ENCODE results near the gene CYP8B1. TPM values are rescaled to one million over a fixed set of nuclear protein-coding genes. Genes with fewer than 3 reads are reported as not detected.

CYP8B1 gene
- total RNA-seq, 1 experiment from 2014 or later: not detected

GRCh38 chr3:42902257-42902656 lies 26.6 kb upstream of the CYP8B1 start:
- ChIA-PET POLR2A (no interaction called here), CTCF (no interaction called here)
- H3K36me3 ChIP-seq (ENCODE audit: control insufficient read depth, insufficient read depth, low read length): no peaks in the 10 kb centered on the region
- no peak for DNase-seq
- Mint-ChIP-seq H3K4me3 (ENCODE audit: unreplicated experiment) (no peak overlapping the region), H3K9me3 (ENCODE audit: unreplicated experiment) (no peaks in the 10 kb centered on the region), H3K27me3 (ENCODE audit: insufficient read depth, unreplicated experiment) (peaks cover 13% of the 10 kb centered on the region), H3K36me3 (ENCODE audit: insufficient read depth, unreplicated experiment) (peaks cover 8% of the 10 kb centered on the region), H3K27ac (ENCODE audit: unreplicated experiment) (no peak overlapping the region), H3K4me1 (ENCODE audit: low read depth, unreplicated experiment) (peaks cover 10% of the 10 kb centered on the region)
- BruUV-seq (replicated peaks): no TSS peak
- intact Hi-C loops (cut with micrococcal nuclease; ENCODE audit: unreplicated experiment): no loop called here
- no peak for TF ChIP-seq CTCF (IDR thresholded peaks at IDR 0.05; ENCODE audit: insufficient read depth in 1 of 2, low read depth in 1 of 2, low read length in 1 of 2, severe bottlenecking in 1 of 2, unreplicated experiment in 1 of 2)
- H3K4me1 ChIP-seq: peaks cover 5% of the 10 kb centered on the region; the same call in 1 of the 2 replicates
- no peaks in the 10 kb centered on the region for H3K9me3 ChIP-seq
- H3K4me3 ChIP-seq (ENCODE audit: low read depth, low read length): no peak overlapping the region
- H3K27me3 ChIP-seq (replicated peaks; ENCODE audit: control insufficient read depth, insufficient read depth, low read length): no peaks in the 10 kb centered on the region

- BruUV-seq (replicated peaks): no TSS peak
- Histone ChIP-seq H3K4me3 (ENCODE audit: low read depth, low read length) (no peak overlapping the region), H3K36me3 (ENCODE audit: control insufficient read depth, insufficient read depth, low read length) (no peaks in the 10 kb centered on the region), H3K27me3 (replicated peaks; ENCODE audit: control insufficient read depth, insufficient read depth, low read length) (no peaks in the 10 kb centered on the region), H3K4me1 (no peaks in the 10 kb centered on the region), H3K9me3 (no peaks in the 10 kb centered on the region)
- Mint-ChIP-seq H3K27ac (ENCODE audit: unreplicated experiment) (no peak overlapping the region), H3K4me3 (ENCODE audit: unreplicated experiment) (no peak overlapping the region), H3K9me3 (ENCODE audit: unreplicated experiment) (no peaks in the 10 kb centered on the region), H3K36me3 (ENCODE audit: insufficient read depth, unreplicated experiment) (no peaks in the 10 kb centered on the region), H3K27me3 (ENCODE audit: insufficient read depth, unreplicated experiment) (peaks cover 13% of the 10 kb centered on the region), H3K4me1 (ENCODE audit: low read depth, unreplicated experiment) (no peaks in the 10 kb centered on the region)
- intact Hi-C loops (cut with micrococcal nuclease; ENCODE audit: unreplicated experiment): no loop called here
- ChIA-PET CTCF (no interaction called here), POLR2A (no interaction called here)
- no peak for TF ChIP-seq CTCF (IDR thresholded peaks at IDR 0.05; ENCODE audit: insufficient read depth in 1 of 2, low read depth in 1 of 2, low read length in 1 of 2, severe bottlenecking in 1 of 2, unreplicated experiment in 1 of 2)
- DNase-seq: no peak
Observed at GRCh38 chr3:42901073-42901415, 25.4 kb upstream of the CYP8B1 start.

GRCh38 chr3:42900226-42901072 lies 24.8 kb upstream of the CYP8B1 start:
- CTCF ChIA-PET: interaction anchor here (0.6 kb wide), 1 partner anchor 458 kb away, joined by 3 read pairs; no protein-coding TSS in a partner anchor

More at GRCh38 chr3:42900226-42901072, 24.8 kb upstream of the CYP8B1 start:
- Mint-ChIP-seq H3K4me1 (ENCODE audit: low read depth, unreplicated experiment) (no peaks in the 10 kb centered on the region), H3K27ac (ENCODE audit: unreplicated experiment) (no peak overlapping the region), H3K27me3 (ENCODE audit: insufficient read depth, unreplicated experiment) (peaks cover 13% of the 10 kb centered on the region), H3K9me3 (ENCODE audit: unreplicated experiment) (no peaks in the 10 kb centered on the region), H3K36me3 (ENCODE audit: insufficient read depth, unreplicated experiment) (no peaks in the 10 kb centered on the region), H3K4me3 (ENCODE audit: unreplicated experiment) (no peak overlapping the region)
- POLR2A ChIA-PET: no interaction called here
- no peaks in the 10 kb centered on the region for H3K4me1 ChIP-seq
- no peak for TF ChIP-seq CTCF (IDR thresholded peaks at IDR 0.05; ENCODE audit: insufficient read depth in 1 of 2, low read depth in 1 of 2, low read length in 1 of 2, severe bottlenecking in 1 of 2, unreplicated experiment in 1 of 2)
- no peak overlapping the region for H3K4me3 ChIP-seq (ENCODE audit: low read depth, low read length)
- DNase-seq: no peak
- no peaks in the 10 kb centered on the region for H3K9me3 ChIP-seq
- no peaks in the 10 kb centered on the region for H3K27me3 ChIP-seq (replicated peaks; ENCODE audit: control insufficient read depth, insufficient read depth, low read length)
- no peaks in the 10 kb centered on the region for H3K36me3 ChIP-seq (ENCODE audit: control insufficient read depth, insufficient read depth, low read length)
- no TSS peak for BruUV-seq (replicated peaks)
- intact Hi-C loops (cut with micrococcal nuclease; ENCODE audit: unreplicated experiment): no loop called here
